ENCODE measurements around the gene ATG14. TPM values are rescaled to one million over a fixed set of nuclear protein-coding genes. Genes with fewer than 3 reads are reported as not detected.
"Not testable (repeated sequence)": the region's sequence is repeated elsewhere in the genome, so short reads cannot be mapped to it uniquely, and the experiment has no call there.

Gene ATG14, protein sequence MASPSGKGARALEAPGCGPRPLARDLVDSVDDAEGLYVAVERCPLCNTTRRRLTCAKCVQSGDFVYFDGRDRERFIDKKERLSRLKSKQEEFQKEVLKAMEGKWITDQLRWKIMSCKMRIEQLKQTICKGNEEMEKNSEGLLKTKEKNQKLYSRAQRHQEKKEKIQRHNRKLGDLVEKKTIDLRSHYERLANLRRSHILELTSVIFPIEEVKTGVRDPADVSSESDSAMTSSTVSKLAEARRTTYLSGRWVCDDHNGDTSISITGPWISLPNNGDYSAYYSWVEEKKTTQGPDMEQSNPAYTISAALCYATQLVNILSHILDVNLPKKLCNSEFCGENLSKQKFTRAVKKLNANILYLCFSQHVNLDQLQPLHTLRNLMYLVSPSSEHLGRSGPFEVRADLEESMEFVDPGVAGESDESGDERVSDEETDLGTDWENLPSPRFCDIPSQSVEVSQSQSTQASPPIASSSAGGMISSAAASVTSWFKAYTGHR
- 10 to 100 TPM in 3 of 4 donors, 1 to 10 TPM in 1; 6.1 to 26.5 (median 13.0) TPM for total RNA-seq

DNA sequence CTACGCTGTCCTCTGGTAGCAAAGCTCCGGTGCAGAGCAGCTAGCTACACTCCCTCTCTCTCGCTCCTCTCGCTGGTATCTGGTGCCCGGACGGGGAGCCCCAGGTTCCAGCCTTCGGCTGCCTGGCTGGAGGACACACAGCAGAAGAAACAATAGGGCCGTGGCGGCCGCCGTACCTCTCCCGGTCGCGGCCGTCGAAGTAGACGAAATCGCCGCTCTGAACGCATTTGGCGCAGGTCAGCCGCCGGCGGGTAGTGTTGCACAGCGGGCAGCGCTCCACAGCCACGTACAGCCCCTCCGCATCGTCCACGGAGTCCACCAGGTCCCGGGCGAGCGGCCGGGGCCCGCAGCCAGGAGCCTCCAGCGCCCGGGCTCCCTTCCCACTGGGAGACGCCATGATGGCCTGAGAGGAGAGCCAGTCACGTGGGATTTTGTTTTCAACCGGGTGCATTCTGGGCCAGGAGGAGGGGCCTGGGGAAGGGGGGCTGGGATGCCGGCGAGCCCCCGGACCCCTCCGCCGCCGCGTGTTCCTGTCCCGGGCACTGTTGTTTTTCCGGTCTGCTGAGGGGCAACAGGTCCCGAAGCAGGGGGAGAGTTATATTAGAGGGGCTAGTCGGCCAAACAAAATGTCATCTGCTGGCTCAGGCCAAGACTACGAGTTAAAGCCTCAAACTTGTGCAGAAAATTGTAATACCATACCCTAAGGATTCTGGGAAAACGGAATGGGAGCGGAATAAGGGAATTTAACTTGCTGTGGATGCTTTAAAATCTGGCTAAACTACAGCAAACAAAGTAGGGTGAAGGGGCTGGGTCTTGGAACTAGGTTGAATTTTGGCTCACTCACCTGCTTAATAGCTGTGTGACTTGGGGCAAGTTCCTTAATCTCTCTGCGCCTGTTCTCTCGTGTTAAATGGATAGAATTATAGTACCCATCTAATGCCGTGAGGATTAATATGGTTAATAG is at the start of gene ATG14:
TSS of gene ATG14 (minus strand) at position 405 of the 964 bp plus-strand sequence. CDS start at position 397, 8 bp downstream.
- Histone ChIP-seq H3K27me3 (no peaks in the 10 kb centered on the region), H3K27ac (peak within 1 kb of the TSS; percentile 83 to 87), H3K4me3 (peak within 1 kb of the TSS; percentile 84 to 93), H3K36me3 (no peaks in the 10 kb centered on the region), H3K4me1 (peaks cover 0 to 4% of the 10 kb centered on the region in 2 donors), H3K9me3 (no peaks in the 10 kb centered on the region)
- intact Hi-C loops (cut with DNase I; ENCODE audit: low total_unique reads): no loop called here
- no peak for TF ChIP-seq CTCF (IDR thresholded peaks at IDR 0.05)
- TF ChIP-seq POLR2A (IDR thresholded peaks at IDR 0.05): peak; percentile 45 to 60
- DNase-seq: peak; percentile 87

- no peaks in the 10 kb centered on the region for H3K36me3 ChIP-seq
- H3K4me3 ChIP-seq: no peak overlapping the region
- TF ChIP-seq POLR2A (IDR thresholded peaks at IDR 0.05): no peak
- no peak for TF ChIP-seq CTCF (IDR thresholded peaks at IDR 0.05)
- no peak for DNase-seq
- intact Hi-C loops (cut with DNase I; ENCODE audit: low total_unique reads): no loop called here
- H3K27ac ChIP-seq: no peak overlapping the region
- no peaks in the 10 kb centered on the region for H3K4me1 ChIP-seq
- H3K9me3 ChIP-seq: no peaks in the 10 kb centered on the region
- H3K27me3 ChIP-seq: no peaks in the 10 kb centered on the region
Measured at GRCh38 chr14:55458800-55459515, 47.3 kb upstream of the ATG14 start.

DNA sequence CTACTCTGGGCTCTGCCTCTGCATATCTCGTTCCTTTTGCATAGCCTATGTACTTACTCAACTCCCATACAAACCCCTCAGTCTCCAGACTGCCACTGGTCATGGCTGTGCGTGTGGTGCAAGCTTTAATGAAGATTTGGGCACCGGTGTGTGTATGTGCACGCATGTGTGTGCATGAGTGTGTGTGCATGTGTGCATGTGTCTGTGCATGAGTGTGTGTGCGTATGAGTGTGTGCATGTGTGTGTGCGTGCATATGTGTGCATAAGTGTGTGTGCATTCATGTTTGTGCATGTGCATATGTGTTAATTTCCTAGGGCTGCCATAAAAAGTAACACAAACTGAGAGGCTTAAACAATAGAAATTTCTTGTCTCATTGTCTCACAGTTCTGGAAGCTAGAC is 45.9 kb upstream of the ATG14 start:
- Histone ChIP-seq H3K4me3 (no peak overlapping the region), H3K4me1 (no peaks in the 10 kb centered on the region), H3K9me3 (no peaks in the 10 kb centered on the region), H3K27me3 (no peaks in the 10 kb centered on the region), H3K27ac (no peak overlapping the region), H3K36me3 (no peaks in the 10 kb centered on the region)
- no peak for DNase-seq
- intact Hi-C loops (cut with DNase I; ENCODE audit: low total_unique reads): no loop called here
- TF ChIP-seq CTCF (IDR thresholded peaks at IDR 0.05): no peak
- no peak for TF ChIP-seq POLR2A (IDR thresholded peaks at IDR 0.05)

DNA sequence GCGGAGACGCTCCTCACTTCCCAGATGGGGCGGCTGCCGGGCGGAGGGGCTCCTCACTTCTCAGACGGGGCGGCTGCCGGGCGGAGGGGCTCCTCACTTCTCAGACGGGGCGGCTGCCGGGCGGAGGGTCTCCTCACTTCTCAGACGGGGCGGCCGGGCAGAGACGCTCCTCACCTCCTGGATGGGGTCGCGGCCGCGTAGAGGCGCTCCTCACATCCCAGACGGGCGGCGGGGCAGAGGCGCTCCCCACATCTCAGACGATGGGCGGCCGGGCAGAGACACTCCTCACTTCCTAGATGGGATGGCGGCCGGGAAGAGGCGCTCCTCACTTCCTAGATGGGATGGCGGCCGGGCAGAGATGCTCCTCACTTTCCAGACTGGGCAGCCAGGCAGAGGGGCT is 44.8 kb upstream of the ATG14 start:
- intact Hi-C loops (cut with DNase I; ENCODE audit: low total_unique reads); H3K27ac ChIP-seq; DNase-seq: not testable (repeated sequence)

More for the DNA sequence above, 44.8 kb upstream of the ATG14 start:
- not testable (repeated sequence) for H3K9me3 ChIP-seq, H3K4me1 ChIP-seq, H3K27me3 ChIP-seq, H3K4me3 ChIP-seq, H3K36me3 ChIP-seq

Measured in uterus (tissue), 4 donors.